ENCODE measurements around the gene SNX4. TPM values are rescaled to one million over a fixed set of nuclear protein-coding genes. Genes with fewer than 3 reads are reported as not detected.

The SNX4 gene
- total and polyA plus RNA-seq, 2 of the 8 experiments (the other 6 are each of a cell fraction or from before 2014, with no cell fraction given) = 7.2 to 23.1 TPM

- Histone ChIP-seq H3K4me1 (replicated peaks in 1 of 4; ENCODE audit: control insufficient read depth in 3 of 4, insufficient read depth in 4 of 4, low read length in 3 of 4) (peaks cover 0 to 6% (median 0%) of the 10 kb centered on the region in 4 experiments; a peak in 1 of 7 replicates), H2BK120ac (replicated peaks; ENCODE audit: low read depth, low read length) (no peak overlapping the region), H3K4me3 (ENCODE audit: extremely low read depth in 1 of 4, insufficient read depth in 2 of 4, low read depth in 3 of 4, low read length in 4 of 4) (no peak overlapping the region), H2BK12ac (ENCODE audit: low read depth, low read length) (no peak overlapping the region), H3K36me3 (ENCODE audit: control insufficient read depth in 2 of 4, insufficient read depth in 4 of 4, low read length in 3 of 4) (no peaks in the 10 kb centered on the region), H2BK20ac (ENCODE audit: low read length) (no peak overlapping the region), H3K18ac (ENCODE audit: extremely low read depth, low read length) (no peak overlapping the region), H3K9ac (replicated peaks in 1 of 4; ENCODE audit: extremely low read depth in 1 of 4, low read depth in 3 of 4, low read length in 3 of 4) (no peak overlapping the region), H3K23me2 (ENCODE audit: low read depth, low read length) (no peaks in the 10 kb centered on the region), H4K20me1 (replicated peaks in 1 of 2; ENCODE audit: control insufficient read depth in 1 of 2, insufficient read depth in 2 of 2, low read length in 2 of 2) (no peaks in the 10 kb centered on the region), H4K8ac (ENCODE audit: extremely low read depth, insufficient read depth, low read length) (no peak overlapping the region), H3K9me3 (ENCODE audit: insufficient read depth in 2 of 2, low read depth in 1 of 2, low read length in 1 of 2) (no peaks in the 10 kb centered on the region), H4K5ac (ENCODE audit: insufficient read length, low read depth, low read length) (no peak overlapping the region), H4K91ac (replicated peaks; ENCODE audit: insufficient read length, low read length) (no peak overlapping the region), H3K27ac (ENCODE audit: low read depth, low read length) (no peak overlapping the region), H2AFZ (ENCODE audit: low read length) (no peak overlapping the region), H3K27me3 (replicated peaks in 1 of 4; ENCODE audit: control insufficient read depth in 3 of 4, extremely low read depth in 1 of 4, insufficient read depth in 3 of 4, low read length in 3 of 4) (no peaks in the 10 kb centered on the region), H2BK15ac (ENCODE audit: low read length) (no peak overlapping the region), H2AK5ac (ENCODE audit: low read depth, low read length) (no peak overlapping the region), H2BK5ac (ENCODE audit: low read depth, low read length) (no peak overlapping the region), H3K56ac (replicated peaks; ENCODE audit: insufficient read length, low read depth, low read length) (no peak overlapping the region), H3K79me1 (ENCODE audit: low read depth, low read length) (no peaks in the 10 kb centered on the region), H3K79me2 (ENCODE audit: control insufficient read depth in 1 of 2, insufficient read depth in 2 of 2, low read length in 2 of 2) (no peaks in the 10 kb centered on the region), H3K4me2 (ENCODE audit: insufficient read depth in 1 of 2, low read depth in 2 of 2, low read length in 2 of 2) (no peak overlapping the region), H3K4ac (replicated peaks; ENCODE audit: insufficient read length, low read depth, low read length) (no peak overlapping the region), H3K23ac (ENCODE audit: insufficient read length) (no peak overlapping the region), H3K14ac (ENCODE audit: insufficient read length) (no peak overlapping the region)
- POLR2A ChIA-PET (ENCODE audit: partially characterized antibody) = no interaction called here
- CTCF ChIA-PET (ENCODE audit: partially characterized antibody) = interaction anchor here (0.6 to 1.9 kb wide), 4 partner anchors 10 to 584 kb away, joined by 3 to 5 read pairs (median 3); no protein-coding TSS in a partner anchor
- no peak for DNase-seq (ENCODE audit: low read depth in 1 of 2, low spot score in 2 of 2)
- FAIRE-seq = no peak
- TF ChIP-seq RXRA (IDR thresholded peaks at IDR 0.05; ENCODE audit: insufficient read depth, low read depth, low read length) (no peak), JUN (IDR thresholded peaks at IDR 0.05; ENCODE audit: low read depth, low read length) (no peak), EGR1 (IDR thresholded peaks at IDR 0.05; ENCODE audit: borderline replicate concordance, low read depth, low read length) (no peak), HDAC2 (IDR thresholded peaks at IDR 0.05; ENCODE audit: borderline replicate concordance in 1 of 2, low read depth in 2 of 2, low read length in 2 of 2) (no peak), RBBP5 (IDR thresholded peaks at IDR 0.05; ENCODE audit: borderline replicate concordance, low read depth, low read length) (no peak), MAFK (IDR thresholded peaks at IDR 0.05; ENCODE audit: low read depth, low read length) (no peak), TBP (IDR thresholded peaks at IDR 0.05; ENCODE audit: low read depth, low read length) (no peak), SAP30 (IDR thresholded peaks at IDR 0.05; ENCODE audit: insufficient read depth, insufficient replicate concordance, low read length) (no peak)
- 97% methylated on average over 2 of the region's 2 CpGs; no CpG with 5 or more reads in 1 of the 2 experiments for WGBS, 2 experiments (ENCODE audit: extremely low coverage in 1 of 2, insufficient coverage in 1 of 2, insufficient read length in 1 of 2, insufficient replicate concordance in 2 of 2, low coverage in 1 of 2, low lambda C conversion rate in 2 of 2, missing lambda C conversion rate in 1 of 2)
Observed at GRCh38 chr3:125431391-125431790, 88.6 kb downstream of the SNX4 start.
